NCI-H82 (cell line): ENCODE data around the gene ICE2.
A peak's percentile ranks its signal among the peaks of the same experiment; 100 is the strongest.

ENCODE experiments used
- DNase-seq: peaks from one replicate; lab custom pipeline; 2025; lab: John Stamatoyannopoulos, UW

Gene ICE2

DNA sequence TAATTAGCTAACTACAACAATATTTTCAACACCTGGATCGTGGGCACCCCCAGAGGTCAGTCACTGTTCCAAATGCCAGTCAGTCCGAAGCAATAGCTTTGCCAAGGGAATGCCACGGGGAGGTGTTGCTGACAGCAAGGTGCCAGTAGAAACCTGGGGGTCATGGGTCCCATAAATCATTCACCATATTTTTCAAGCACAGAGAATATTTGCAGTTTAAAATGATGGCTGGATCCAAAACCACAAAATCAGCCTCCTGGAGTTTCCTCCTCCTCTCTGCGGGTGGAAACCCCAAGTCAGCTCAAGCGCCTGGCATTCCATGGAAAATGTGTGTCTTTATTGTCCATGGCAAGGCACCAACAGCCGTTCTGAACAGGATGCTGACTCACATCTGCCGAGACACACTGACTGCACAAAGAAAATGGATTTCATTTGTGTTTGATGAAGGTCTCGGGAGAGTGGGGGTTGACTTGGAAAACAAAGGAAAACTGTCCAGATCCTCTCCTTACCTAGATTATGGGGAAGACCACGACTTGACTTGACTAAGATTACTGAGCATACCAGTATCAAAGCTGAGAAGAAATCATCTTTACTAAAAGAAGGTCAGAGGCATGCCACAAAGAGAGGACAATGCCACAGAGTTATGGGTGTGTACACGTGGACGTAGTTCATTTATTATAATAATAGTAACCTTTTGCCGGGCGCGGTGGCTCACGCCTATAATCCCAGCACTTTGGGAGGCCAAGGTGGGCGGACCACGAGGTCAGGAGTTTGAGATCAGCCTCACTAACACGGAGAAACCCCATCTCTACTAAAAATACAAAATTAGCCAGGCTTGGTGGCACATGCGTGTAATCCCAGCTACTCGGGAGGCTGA lies 107.5 kb downstream of the ICE2 start:
- no peak for DNase-seq

- DNase-seq = no peak
Observed at GRCh38 chr15:60370869-60371136, 108.1 kb downstream of the ICE2 start.

- DNase-seq = peak; percentile 60
Observed at GRCh38 chr15:60370105-60370868, 108.7 kb downstream of the ICE2 start.

DNA sequence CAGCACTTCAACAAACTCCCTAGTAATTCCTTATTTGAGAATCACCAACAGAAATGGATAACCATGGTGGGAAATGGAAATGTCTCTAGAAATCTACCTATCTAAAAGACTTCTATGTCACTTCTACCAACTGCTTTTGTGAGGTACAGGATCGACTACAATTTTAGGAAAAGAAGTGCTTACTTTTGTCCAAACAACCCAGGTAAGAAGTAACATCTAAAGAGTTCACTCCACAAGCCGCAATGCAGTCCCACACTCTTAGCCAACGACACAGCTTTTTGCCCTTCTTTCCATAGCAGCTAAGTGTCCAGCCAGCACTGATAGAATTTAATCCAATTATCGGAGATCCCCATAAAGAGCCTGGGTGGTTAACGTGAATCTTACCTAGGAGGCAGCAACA lies 109.2 kb downstream of the ICE2 start:
- DNase-seq = peak; percentile 85
